ENCODE results near the gene LBHD2.

DNA sequence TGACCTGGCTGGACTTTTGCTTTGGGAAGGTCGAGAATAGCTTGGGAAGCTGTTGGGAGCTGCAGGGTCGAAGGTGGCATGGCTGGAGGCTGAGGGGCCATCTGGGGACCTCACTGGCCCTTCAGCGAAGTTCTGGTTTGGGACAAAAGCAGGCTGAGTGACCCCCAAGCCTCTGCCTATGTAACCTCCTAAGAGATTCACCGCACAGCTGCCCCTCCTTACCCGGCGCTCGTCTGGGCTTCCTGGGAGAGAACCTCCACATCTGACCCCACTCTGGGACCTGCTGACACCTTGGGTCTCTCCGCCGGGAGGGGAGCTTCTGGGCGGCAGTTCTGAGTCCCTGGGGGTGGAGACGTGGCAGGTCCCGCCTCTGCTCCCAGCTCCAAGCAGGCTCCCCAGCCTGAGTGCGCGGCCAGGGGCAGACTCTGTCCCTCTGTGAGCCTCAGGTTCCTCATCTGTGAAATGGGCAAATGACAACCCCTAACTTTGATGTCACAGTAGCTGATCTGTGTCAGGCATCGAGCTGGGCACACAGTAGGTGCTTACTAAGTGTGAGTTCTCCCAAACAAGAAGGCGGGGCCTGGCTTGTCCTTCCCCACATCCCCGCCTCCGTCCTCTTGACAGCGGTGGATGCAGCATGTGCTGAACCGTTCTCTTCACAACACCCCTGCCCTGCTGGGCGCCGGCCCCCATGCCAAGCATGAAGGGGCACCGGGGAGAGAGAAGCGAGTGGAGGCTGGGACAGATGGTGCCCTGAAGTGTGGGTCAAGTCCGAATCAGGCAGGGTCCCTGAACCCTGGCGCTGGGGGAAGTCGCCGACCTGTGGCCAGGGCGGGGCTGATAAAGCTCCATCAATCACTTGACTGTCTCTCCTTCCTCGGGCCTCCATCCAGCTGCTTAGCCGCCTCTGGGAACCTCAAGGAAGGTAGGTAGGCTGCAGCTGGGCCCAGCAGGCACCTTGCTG lies 14.3 kb downstream of the LBHD2 start:
- TF ChIP-seq, protein P1, sequence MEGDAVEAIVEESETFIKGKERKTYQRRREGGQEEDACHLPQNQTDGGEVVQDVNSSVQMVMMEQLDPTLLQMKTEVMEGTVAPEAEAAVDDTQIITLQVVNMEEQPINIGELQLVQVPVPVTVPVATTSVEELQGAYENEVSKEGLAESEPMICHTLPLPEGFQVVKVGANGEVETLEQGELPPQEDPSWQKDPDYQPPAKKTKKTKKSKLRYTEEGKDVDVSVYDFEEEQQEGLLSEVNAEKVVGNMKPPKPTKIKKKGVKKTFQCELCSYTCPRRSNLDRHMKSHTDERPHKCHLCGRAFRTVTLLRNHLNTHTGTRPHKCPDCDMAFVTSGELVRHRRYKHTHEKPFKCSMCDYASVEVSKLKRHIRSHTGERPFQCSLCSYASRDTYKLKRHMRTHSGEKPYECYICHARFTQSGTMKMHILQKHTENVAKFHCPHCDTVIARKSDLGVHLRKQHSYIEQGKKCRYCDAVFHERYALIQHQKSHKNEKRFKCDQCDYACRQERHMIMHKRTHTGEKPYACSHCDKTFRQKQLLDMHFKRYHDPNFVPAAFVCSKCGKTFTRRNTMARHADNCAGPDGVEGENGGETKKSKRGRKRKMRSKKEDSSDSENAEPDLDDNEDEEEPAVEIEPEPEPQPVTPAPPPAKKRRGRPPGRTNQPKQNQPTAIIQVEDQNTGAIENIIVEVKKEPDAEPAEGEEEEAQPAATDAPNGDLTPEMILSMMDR (IDR thresholded peaks at IDR 0.05), result no peak
- no peak for TF ChIP-seq EZH2 (IDR thresholded peaks at IDR 0.05; ENCODE audit: borderline replicate concordance, insufficient read depth, low read depth, low read length, poor library complexity, severe bottlenecking)
